Measurements from ENCODE around the gene KCNIP4. TPM values are rescaled to one million over a fixed set of nuclear protein-coding genes. Genes with fewer than 3 reads are reported as not detected.
A peak's percentile ranks its signal among the peaks of the same experiment; 100 is the strongest.

Gene KCNIP4
- total RNA-seq, 1 experiment from 2014 or later = not detected

DNA sequence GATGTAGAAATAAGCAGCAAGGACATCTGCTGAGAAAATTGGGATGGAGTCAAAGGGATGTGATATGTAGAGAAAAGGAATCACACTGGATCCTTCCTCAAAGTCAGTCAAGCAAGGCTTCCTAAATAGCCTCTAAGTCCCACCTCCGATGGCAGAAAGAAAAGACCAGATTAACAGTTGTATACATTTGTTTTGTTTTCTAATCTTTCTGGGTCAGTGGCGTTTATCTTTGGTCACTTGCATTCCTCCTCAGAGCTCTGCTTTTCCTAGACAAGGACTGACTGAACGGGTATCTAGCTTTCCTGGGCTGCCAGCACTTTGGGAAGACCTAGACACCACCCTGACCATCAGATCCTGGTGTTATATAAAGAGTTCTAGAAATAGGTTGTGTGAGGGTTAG is 1225.1 kb downstream of the KCNIP4 start:
- in situ Hi-C loops (cut with HindIII; ENCODE audit: low sequenced_read_pairs) = no loop called here
- no peak for DNase-seq (ENCODE audit: low spot score)

DNA sequence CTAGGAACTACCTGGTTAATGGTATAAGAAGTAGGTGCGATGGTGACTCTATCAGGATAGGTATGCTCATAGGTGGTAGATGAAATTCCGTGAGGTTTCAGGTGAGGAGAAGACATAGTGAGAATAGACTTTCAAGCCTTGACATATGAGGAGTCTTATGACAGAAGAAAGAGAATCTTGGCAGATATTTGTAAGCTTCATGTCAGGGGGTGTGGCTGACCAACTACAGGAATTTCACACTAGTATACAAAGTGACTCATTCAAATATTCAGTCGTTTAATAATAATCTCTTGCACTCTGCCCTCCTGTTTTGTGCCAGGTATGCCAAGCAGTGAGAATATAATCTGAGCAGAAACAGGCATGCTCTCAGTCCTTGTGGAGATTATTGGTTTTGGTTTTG is 1225.6 kb downstream of the KCNIP4 start:
- in situ Hi-C loops (cut with HindIII; ENCODE audit: low sequenced_read_pairs) = no loop called here
- no peak for DNase-seq (ENCODE audit: low spot score)

DNA sequence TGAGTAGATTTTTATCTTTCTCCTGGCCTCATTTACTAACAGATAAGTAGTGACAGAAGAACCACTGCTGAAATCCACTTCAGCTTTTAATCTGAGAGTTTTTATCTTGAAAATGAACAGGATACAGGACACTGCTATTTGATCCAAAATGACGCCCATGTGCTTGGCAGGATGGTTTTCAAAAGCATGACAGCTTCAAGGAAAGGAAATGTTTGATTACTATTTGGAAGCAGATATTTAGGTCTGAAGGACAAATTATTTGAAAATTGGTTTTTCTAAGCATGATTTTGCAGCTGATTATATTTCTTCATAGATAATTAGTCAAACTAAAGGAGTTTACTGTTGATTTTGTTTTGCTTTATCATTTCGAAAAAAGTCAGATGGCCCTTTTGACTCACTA is 1237.2 kb downstream of the KCNIP4 start:
- DNase-seq (ENCODE audit: low spot score) = no peak
- in situ Hi-C loops (cut with HindIII; ENCODE audit: low sequenced_read_pairs) = no loop called here

DNA sequence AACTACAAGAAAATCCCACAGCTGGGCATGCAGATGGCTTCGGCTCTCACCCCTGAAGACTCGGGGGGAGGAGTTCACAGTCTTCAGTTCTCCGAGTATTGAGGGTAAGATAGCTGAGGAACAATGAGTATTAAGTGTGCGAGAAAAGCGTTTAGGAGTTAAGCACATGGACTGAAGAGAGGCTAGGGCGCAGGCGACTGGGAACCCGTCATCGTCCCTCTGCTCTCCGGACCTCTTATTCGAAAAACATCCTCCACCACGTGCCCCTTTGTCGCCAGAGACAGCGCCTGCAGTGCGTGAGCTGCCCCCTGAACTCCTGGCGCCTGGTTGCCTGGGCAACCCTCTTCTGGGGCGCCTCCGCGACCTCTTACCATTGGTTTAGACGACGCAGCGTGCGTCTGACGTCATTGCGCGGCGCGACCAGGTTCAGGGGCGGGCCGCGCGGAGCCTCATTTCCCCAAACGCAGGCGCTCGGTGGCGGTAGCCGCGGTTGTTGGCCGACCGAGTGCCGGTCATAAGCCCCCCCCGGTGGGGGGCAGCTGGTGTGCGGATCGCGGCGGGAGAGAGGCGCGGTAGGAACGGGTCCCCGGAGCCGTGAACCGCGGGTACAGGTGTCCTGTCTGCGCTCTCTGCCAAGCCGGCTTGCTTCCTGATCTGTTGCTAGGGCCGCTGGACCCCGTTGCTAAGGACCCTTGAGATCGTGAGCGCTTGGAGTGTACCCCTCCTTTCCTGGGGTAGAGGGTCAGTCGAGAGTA is 1248.4 kb downstream of the KCNIP4 start, which contains the start of gene PACRGL:
Gene PACRGL (plus strand): TSS at position 452 of the 755 bp plus-strand sequence. CDS start 4,024 bp downstream, outside the sequence.
- peak; percentile 96 for DNase-seq (ENCODE audit: low spot score)
- in situ Hi-C loops (cut with HindIII; ENCODE audit: low sequenced_read_pairs) = no loop called here

DNA sequence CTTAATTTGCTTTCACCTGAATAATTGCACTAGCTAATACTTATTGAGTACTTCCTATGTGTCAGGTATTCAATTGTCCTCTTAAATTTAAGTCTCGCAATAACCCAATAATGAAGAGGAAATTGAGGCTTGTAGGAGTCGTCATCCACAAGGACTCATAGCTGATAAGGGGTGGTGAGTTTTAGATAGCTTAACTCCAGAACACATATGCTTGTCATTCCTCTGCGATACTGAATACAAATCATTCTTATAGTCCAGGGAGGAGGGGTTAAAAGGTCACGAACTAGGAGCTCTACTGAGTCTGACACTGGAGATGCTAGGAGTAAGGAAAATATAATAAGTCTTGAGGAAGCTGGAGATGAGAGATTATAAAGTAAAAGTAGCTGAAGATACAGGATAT is 1249.8 kb downstream of the KCNIP4 start:
- DNase-seq (ENCODE audit: low spot score) = no peak
- in situ Hi-C loops (cut with HindIII; ENCODE audit: low sequenced_read_pairs) = no loop called here

DNA sequence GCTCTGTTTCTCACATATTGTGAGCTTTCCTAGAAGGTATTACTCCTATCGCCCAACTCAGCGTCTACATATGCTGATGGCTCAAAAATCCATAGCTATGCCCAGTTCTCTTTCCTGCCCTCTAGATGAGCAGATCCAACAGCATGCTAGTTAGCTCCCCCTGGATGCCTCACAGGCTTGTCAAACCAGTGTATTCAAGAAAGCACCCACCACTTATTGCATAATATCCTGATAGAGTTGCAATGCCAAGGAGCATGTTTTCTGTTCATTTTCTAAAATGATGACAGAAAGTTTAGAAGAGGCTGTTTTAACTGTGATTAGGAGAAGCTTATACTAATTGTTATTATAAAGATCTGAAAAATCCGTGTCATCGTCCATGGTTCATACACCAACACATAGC is 1250.2 kb downstream of the KCNIP4 start:
- no peak for DNase-seq (ENCODE audit: low spot score)
- in situ Hi-C loops (cut with HindIII; ENCODE audit: low sequenced_read_pairs) = no loop called here

DNA sequence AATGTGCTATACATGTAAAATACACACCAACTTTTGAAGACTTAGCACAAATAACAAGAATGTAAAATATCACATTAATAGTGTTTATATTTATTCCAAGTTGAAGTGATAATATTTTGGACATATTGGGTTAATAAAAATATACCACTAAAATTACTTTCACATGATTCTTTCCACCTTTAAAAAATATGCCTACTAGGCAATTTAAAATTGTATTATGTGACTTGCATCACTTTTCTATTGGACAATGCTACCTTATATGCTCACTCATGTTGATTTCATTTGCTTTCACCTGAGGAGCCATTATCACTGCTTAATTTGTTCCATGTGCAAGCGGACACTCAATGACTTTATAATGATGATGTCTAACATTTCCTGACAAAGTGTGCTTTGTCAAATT is 1251.8 kb downstream of the KCNIP4 start:
- in situ Hi-C loops (cut with HindIII; ENCODE audit: low sequenced_read_pairs) = no loop called here
- no peak for DNase-seq (ENCODE audit: low spot score)

DNA sequence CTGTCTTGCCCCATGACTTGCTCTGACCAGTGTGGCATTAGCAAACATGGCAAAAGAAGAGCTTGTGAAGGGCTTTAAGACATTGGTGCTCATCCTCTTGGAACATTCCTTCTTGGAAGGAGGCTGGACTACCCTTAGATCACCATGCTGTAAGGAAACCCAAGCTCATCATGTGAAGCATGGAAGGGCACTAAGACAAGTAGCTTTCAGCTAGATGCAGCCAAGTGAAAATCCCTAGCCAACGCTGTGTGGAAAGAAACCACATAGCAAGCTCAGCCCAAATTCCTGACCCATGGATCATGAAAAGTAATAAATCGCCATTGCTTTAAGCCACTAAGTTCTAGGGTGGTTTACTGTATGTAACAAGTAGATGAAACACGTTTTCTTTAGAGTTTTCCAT is 1260.7 kb downstream of the KCNIP4 start:
- no peak for DNase-seq (ENCODE audit: low spot score)
- in situ Hi-C loops (cut with HindIII; ENCODE audit: low sequenced_read_pairs) = no loop called here

DNA sequence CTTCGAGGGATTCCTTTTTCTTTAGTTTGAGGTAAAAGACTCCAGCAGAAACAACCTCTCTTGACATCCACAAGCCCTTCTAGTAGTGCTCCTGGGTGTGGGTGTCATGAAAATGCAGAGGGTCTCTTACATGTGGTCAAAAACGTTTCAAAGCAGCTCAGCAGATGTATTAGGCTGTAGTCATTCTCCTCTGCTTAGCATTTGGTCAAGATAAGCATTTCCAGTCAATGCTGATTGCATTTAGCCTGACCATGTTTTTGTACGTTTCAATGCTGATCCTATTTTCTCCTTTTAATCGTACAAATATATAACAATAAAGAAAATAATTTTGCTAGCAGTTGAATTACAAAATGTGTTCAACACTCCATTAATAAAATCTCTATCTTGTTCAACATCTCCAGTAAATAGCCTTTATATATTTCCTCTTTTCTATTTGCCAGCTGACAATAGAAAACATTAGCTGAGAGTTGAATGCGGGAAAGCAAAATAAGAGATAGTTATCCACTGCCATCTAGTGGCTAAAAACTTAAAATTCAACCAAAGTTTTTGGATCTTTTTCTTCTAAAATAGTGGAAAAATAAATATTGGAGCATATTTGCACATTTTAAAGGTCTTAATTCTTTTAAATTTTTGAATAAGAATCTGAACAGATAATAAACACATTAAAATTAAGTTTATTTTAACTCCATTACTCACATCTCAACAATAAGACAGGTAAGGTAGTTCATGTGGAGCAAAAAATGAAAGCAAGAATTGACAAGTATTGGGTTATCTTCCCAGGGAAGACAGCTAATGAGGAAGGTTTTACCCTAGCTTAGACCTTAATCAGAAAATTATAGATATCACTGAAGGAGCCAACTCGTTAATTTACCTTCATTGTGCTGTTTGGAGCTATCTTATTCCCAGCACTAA is 1263.5 kb downstream of the KCNIP4 start:
- DNase-seq (ENCODE audit: low spot score) = peak; percentile 25
- in situ Hi-C loops (cut with HindIII; ENCODE audit: low sequenced_read_pairs) = no loop called here

DNA sequence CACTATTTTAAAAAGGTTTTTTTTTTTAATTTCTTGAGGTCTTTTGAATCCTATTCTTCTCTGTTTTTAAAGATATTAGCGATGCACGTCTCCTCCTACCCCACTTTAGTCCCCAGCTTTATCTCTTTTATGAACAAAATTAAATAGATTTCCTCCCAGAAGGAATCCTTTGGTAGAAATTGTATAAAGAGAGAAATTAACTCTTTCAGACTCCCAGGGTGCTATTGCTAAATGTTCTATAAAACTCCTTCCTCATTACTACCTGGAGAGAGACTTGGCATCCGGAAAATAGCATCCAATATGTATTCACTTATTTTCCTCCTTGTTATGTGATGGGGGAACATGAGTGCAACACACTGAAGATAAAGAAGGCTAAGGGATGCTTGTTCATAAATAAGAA is 1264.8 kb downstream of the KCNIP4 start:
- in situ Hi-C loops (cut with HindIII; ENCODE audit: low sequenced_read_pairs) = no loop called here
- no peak for DNase-seq (ENCODE audit: low spot score)

DNA sequence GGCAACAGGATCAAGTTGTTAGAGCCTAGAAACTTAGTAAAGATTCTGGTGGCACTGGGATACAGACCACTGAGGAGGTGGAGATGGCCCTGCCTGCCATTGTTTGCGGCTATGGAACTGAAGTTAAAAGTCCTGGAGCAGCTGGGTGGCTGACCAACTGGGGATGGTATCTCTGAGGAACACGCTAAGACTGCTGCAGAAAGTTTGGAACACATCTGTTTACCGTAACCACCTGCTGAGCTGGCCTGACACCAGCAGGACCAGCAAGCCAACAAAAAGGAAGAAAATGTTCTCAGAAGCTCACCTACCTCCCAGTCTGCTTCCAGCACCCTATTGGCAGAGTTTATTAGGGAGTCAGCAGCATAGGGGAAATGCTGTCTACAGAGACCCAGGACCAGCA is 1265.7 kb downstream of the KCNIP4 start:
- no peak for DNase-seq (ENCODE audit: low spot score)
- in situ Hi-C loops (cut with HindIII; ENCODE audit: low sequenced_read_pairs) = no loop called here

DNA sequence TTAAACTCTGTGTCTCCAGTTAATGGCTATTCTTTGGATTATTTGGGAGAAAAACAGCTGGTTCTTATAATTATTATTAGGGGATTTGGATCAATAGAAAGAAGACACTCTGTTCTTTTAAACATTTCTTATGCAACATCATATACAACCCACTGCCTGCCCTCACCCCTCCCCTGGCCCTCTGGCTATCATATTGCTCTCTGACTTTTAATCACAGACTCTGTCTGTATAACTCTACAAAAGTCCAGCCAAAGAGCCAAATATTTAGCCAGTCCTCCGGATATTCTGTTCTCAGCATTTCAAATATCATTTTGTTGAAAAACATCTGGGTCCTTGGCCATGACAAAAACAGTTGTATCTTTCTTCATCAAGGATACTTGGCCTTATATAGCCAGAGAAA is 1267.3 kb downstream of the KCNIP4 start:
- in situ Hi-C loops (cut with HindIII; ENCODE audit: low sequenced_read_pairs) = no loop called here
- DNase-seq (ENCODE audit: low spot score) = no peak

DNA sequence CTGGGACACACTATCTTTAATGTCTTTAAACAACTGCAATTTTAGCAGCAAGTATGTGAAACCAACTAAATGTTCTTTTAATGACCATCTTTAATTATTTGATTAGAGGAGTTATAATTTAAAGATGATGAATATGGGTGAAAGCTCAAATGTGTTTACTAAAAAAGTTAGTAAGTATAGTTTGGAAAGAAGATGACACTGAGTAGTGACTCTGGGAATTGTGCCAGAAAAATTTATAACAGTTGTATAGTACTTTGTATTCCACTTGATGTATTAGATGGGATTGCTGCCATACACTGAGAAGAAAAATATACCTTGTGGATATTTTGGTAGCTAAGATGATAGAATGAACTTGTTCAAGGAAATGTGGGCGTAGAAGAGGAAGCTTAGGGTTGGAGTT is 1267.8 kb downstream of the KCNIP4 start:
- no peak for DNase-seq (ENCODE audit: low spot score)
- in situ Hi-C loops (cut with HindIII; ENCODE audit: low sequenced_read_pairs) = no loop called here

DNA sequence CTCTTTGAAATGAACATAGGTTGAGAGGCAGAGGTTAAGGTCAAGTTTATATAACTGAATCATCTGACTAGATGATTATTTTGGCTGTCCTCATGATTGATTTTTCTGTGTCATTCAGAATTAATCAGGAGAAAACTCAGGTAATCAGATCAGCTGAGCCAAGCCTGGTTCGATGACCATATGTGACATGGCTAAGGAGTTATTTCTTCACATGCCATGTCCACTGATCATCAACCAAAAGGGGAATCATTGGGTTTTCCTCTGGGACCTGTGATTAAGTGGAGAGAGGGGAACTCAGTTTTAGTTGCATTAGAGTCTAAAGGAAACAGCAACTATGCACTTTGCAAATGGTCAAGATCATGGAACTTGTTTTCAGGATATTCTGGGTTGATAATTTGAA is 1268.6 kb downstream of the KCNIP4 start:
- in situ Hi-C loops (cut with HindIII; ENCODE audit: low sequenced_read_pairs) = no loop called here
- no peak for DNase-seq (ENCODE audit: low spot score)

Data from G401 (cell line).